Measurements from ENCODE around the gene SNAI1. TPM values are rescaled to one million over a fixed set of nuclear protein-coding genes. Genes with fewer than 3 reads are reported as not detected.

SNAI1 gene
- total RNA-seq, 6 experiments from 2014 or later: 4.7 to 6.8 (median 5.2) TPM

DNA sequence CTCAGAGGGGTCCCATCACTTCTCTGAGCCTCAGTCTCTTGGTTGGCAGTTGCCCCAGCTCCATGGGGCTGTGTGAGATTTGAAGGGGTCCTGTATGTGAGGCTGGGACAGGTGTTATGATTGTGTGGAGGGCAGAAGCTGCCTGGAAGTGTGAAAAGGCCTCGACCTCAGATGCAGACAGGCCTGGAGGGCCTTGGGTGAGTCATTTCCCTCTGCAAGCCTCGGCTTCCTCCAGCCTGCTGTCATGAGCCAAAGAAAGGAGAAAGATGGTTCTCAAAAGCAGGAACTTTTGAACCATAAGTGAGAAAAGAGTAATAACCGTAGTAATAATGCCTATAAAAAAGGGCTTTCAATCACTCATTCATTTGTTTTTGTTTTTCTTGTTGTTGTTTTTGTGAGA, 37.5 kb downstream of the SNAI1 start:
- Mint-ChIP-seq H3K36me3 (ENCODE audit: low read depth) (no peaks in the 10 kb centered on the region), H3K27ac (peak overlapping the region; percentile 5; the same call in 1 of the 2 replicates), H3K9me3 (no peaks in the 10 kb centered on the region), H3K4me1 (ENCODE audit: low read depth) (peaks cover 13% of the 10 kb centered on the region), H3K27me3 (ENCODE audit: insufficient read depth) (peaks cover 6% of the 10 kb centered on the region; the same call in 1 of the 2 replicates), H3K4me3 (no peak overlapping the region)
- peak; percentile 36 for DNase-seq
- TF ChIP-seq, protein P1, sequence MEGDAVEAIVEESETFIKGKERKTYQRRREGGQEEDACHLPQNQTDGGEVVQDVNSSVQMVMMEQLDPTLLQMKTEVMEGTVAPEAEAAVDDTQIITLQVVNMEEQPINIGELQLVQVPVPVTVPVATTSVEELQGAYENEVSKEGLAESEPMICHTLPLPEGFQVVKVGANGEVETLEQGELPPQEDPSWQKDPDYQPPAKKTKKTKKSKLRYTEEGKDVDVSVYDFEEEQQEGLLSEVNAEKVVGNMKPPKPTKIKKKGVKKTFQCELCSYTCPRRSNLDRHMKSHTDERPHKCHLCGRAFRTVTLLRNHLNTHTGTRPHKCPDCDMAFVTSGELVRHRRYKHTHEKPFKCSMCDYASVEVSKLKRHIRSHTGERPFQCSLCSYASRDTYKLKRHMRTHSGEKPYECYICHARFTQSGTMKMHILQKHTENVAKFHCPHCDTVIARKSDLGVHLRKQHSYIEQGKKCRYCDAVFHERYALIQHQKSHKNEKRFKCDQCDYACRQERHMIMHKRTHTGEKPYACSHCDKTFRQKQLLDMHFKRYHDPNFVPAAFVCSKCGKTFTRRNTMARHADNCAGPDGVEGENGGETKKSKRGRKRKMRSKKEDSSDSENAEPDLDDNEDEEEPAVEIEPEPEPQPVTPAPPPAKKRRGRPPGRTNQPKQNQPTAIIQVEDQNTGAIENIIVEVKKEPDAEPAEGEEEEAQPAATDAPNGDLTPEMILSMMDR (IDR thresholded peaks at IDR 0.05): no peak

DNA sequence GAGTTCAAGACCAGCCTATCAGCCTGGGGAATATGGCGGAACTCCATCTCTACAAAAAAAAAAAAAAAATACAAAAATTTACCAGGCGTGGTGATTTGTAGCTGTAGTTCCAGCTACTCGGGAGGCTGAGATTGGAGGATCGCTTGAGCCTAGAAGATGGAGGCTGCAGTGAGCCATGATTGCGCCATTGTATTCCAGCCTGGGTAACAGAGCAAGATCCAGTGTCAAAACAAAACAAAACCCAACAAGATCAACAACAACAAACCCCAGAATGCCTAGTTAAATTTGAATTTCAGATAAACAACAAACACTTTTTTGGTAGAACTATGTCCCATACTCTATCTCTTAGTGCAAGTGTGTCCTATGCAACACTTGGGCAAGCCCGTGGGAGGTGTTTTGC, 39.9 kb downstream of the SNAI1 start:
- H3K27ac Mint-ChIP-seq: no peak overlapping the region
- H3K4me1 Mint-ChIP-seq (ENCODE audit: low read depth): peaks cover 31% of the 10 kb centered on the region
- peaks cover 6% of the 10 kb centered on the region; the same call in 1 of the 2 replicates for H3K27me3 Mint-ChIP-seq (ENCODE audit: insufficient read depth)
- H3K9me3 Mint-ChIP-seq: no peaks in the 10 kb centered on the region
- no peak overlapping the region for H3K4me3 Mint-ChIP-seq
- no peaks in the 10 kb centered on the region for H3K36me3 Mint-ChIP-seq (ENCODE audit: low read depth)
- TF ChIP-seq, protein P1 (IDR thresholded peaks at IDR 0.05): no peak
- no peak for DNase-seq

DNA sequence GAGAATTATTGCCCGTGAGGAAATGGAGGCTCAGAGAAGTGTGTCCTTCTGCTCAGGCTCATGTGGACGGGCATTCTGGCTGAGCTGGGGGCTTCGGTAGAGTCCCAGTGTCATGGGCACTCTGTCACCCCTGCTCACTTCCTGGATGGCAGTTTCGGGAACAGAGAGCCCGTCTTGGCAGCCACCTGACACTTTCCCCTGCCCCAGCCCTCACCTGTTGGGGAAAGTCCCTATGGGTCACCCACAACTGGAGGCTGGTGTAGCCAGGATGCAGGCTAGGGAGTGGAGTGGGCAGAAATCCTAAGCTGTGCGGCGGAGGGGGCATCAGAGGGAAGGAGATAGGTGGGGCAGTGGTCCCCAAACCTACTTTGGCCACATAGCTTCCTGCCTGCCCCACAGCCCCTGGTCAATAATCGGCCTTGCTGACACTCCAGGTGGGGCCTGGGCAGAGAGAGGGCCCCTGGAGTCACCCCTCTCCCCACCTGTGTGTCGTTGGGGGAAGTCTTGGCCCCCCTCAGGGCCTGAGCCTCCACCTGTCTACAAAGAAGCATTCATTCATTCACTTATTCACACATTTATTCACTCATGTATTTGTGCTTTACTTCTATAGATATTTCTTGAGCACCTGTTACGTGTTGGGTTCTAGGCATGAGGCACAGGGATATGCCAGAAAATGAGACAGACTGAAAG, 40.5 kb downstream of the SNAI1 start:
- Mint-ChIP-seq H3K4me3 (no peak overlapping the region), H3K27me3 (ENCODE audit: insufficient read depth) (peaks cover 6% of the 10 kb centered on the region; the same call in 1 of the 2 replicates), H3K9me3 (no peaks in the 10 kb centered on the region), H3K4me1 (ENCODE audit: low read depth) (peaks cover 37% of the 10 kb centered on the region), H3K27ac (no peak overlapping the region), H3K36me3 (ENCODE audit: low read depth) (no peaks in the 10 kb centered on the region)
- DNase-seq: no peak
- TF ChIP-seq, protein P1 (IDR thresholded peaks at IDR 0.05): no peak

DNA sequence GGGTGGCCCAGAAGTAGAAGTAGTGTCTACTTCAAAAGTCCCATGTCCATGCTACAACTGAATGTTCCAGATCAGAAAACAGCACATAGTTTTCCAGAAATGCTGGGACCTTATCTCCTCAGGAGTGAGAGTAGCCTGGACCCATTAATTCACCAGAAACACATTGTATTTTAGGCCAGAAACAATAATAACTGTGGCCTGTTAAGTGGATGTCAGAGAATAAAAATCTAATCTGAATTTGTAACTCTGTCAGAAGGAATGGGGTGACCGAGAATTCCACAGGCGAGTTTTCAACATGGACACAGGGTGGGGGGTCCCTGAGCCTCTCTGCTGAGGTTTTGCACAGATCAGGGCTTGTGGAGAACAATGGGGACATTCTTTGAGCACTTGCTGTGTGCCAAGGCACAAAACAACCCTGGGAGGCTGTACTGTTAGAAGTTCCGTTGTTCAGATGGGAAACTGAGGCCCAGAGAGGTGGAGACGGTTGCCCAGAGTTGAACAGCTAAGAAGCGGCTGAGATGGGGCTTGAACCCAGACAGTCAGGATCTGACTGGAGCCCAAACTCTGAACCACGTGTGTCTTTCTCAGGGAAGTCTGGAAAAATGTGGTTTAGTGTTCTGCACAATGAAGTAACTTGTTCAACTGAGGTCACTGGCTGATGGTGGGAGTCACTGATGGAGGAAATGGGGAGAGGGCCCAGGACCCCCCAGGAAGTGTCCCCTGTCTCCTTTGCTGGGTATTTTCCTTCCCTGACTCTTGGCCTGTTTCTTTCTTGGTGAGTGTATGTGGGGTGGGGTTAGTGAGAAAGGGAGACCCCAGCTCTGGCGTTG, 44.2 kb downstream of the SNAI1 start:
- no peak for DNase-seq
- Mint-ChIP-seq H3K9me3 (peaks cover 13% of the 10 kb centered on the region), H3K36me3 (ENCODE audit: low read depth) (peaks cover 9% of the 10 kb centered on the region), H3K27me3 (ENCODE audit: insufficient read depth) (peaks cover 3% of the 10 kb centered on the region; the same call in 1 of the 2 replicates), H3K4me1 (ENCODE audit: low read depth) (peaks cover 55% of the 10 kb centered on the region), H3K27ac (peak overlapping the region; percentile 86), H3K4me3 (no peak overlapping the region)
- TF ChIP-seq, protein P1 (IDR thresholded peaks at IDR 0.05): no peak

DNA sequence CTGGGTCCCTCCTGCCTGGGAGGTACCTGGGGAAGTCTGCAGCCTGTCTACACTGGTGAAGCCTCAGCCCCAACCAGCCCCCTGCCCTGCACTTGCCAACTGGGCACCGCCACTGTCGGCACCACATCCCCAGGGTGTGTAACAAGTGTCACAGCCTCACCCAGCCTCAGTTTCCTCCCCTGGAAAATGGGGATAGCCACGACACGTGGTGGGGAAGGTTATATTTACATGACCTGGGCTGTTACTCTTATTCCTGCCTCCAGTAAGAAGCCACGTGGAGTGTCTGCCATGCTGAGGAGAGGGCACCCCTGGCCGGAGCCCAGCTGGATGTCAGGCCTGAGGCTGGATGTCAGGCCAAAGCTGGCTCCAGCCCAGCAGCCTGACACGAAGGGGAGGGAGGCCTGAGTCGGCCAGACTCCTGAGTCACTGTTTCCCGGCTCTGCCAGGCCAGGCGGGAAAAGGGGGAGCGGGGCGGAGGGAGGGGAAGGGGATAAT, 44.9 kb downstream of the SNAI1 start:
- Mint-ChIP-seq H3K27ac (peak overlapping the region; percentile 86), H3K9me3 (peaks cover 13% of the 10 kb centered on the region), H3K27me3 (ENCODE audit: insufficient read depth) (peaks cover 3% of the 10 kb centered on the region; the same call in 1 of the 2 replicates), H3K36me3 (ENCODE audit: low read depth) (peaks cover 9% of the 10 kb centered on the region), H3K4me3 (no peak overlapping the region), H3K4me1 (ENCODE audit: low read depth) (peaks cover 59% of the 10 kb centered on the region)
- TF ChIP-seq, protein P1 (IDR thresholded peaks at IDR 0.05): no peak
- DNase-seq: peak; percentile 72
